Superior temporal gyrus (tissue), 1 donor: Measurements from ENCODE around the gene MED7.

Experiments
- DNase-seq: peaks from one replicate; pipeline ENCODE4 v3.0.0-alpha.2; 2016; ENCODE audit errors: extremely low spot score

MED7 gene

GRCh38 chr5:157106630-157107461 is 35.8 kb downstream of the MED7 start:
- no peak for DNase-seq

DNA sequence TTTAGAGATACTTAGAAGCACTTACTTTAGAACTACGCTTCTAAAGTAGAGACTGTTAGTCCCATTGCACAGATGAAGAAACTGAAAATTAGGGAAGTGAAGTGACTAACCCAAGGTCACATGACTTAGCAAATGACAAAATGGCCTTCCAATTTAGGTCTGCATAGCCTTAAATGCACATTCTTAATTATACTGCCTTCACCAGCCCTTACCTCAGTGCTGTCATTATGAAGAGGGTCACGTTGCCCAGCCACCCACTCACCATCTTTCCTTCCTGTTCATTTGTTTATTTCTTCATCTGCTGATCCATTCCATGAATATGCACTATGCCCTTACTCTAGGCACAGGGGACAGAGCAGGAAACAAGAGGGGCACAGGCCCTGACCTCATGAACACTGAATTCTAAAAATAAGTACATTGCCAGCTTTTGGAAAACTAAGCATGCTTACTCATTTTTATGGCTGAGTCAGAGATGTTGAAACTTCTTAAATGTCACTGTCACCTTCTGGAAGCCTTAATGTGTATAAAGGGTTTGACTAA is 42.5 kb downstream of the MED7 start:
- no peak for DNase-seq

DNA sequence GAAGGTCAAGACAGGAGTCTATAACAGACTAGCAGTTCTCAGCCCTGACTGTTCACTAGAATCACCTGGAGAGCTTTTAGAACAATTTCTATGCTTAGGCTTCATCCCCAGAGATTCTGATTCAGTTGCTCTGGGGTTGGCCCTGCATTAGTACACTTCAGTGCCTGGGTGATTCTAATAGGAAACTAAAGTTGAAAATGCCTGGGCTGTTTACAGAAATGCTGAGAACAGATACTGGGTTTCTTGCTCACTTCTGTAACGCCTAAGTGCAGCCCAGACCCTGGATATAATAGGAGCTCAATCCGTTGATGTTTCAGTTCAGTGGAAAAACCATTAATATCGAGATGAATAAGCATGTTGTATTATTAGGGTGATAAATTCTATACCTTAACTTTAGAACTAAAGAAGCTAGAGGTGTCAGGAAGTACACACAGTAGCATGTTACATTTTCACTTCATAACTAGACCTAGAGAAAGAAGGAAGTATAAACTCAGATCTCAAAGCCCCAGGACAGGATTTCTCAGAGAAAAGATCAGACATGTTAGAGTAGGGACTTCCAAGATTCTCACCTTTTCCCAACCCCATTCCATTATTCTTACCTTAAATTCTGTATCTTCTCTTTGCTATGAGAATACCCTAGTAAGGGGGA is 54.2 kb downstream of the MED7 start:
- no peak for DNase-seq
